HepG2 (cell line): ENCODE measurements around the gene EIF2S2. TPM values are rescaled to one million over a fixed set of nuclear protein-coding genes. Genes with fewer than 3 reads are reported as not detected.

Experiments used
- ATAC-seq: fragments of 200-7000 bp; cut with Tn5 transposase; 3 replicates; pipeline ENCODE4 v1.9.1; 2020; ENCODE audit warnings: mild to moderate bottlenecking, moderate library complexity
- BruUV-seq: library from RNA; stranded (reverse); fragments of 400-500 nt; replicated peaks from 2 replicates; lab custom pipeline; 2021; lab: Mats Ljungman, UMichigan
- CTCF ChIA-PET: fragments of 300-600 bp; formaldehyde crosslinking; extraction: SDS; loops from one replicate; lab custom pipeline; 2021; ENCODE audit warnings: low total read pairs, inconsistent platforms, low intra/inter-chr PET ratio; lab: Yijun Ruan, JAX
- POLR2A ChIA-PET: fragments of 350-600 bp; sonication (Branson Sonifier 250); formaldehyde crosslinking; loops from one replicate; lab custom pipeline; 2020; ENCODE audit warnings: antibody characterized with exemption, inconsistent platforms; lab: Yijun Ruan, JAX
- DNase-seq: peaks from one replicate; pipeline ENCODE4 v3.0.0-alpha.2; 2015; ENCODE audit warnings: low spot score
- FAIRE-seq: peaks from 3 replicates; lab custom pipeline; 2011; peaks lifted over from hg19 to GRCh38; lab: Jason Lieb, UNC
- H2AFZ ChIP-seq: one replicate; pipeline ENCODE4 v1.6.1; 2011; ENCODE audit warnings: low read length, inconsistent platforms
- H3K27ac ChIP-seq: fragments of 300-600 bp; 3 replicates; pipeline ENCODE4 v1.8.0; 2011; ENCODE audit warnings: mixed run types, mild to moderate bottlenecking, mixed read lengths, low read length, inconsistent platforms; ENCODE audit not compliant: insufficient read depth; ENCODE audit errors: extremely low read length
- H3K27me3 ChIP-seq, 2 experiments: fragments of 200-600 bp in 1 of 2; 2 replicates in 1 of 2; 3 replicates in 1 of 2; pipeline versions ENCODE4 v1.6.0 to v1.8.0; 2011; ENCODE audit warnings: low read length in 2 of 2, mild to moderate bottlenecking in 2 of 2, moderate library complexity in 2 of 2, inconsistent platforms in 1 of 2; ENCODE audit not compliant: insufficient read depth in 2 of 2, control insufficient read depth in 1 of 2
- H3K36me3 ChIP-seq, 2 experiments: fragments of 200-600 bp in 1 of 2; replicated peaks in 1 of 2; 2 replicates in 1 of 2; 3 replicates in 1 of 2; pipeline versions ENCODE4 v1.5.1 to v1.8.0; 2011; ENCODE audit warnings: low read length in 2 of 2, inconsistent platforms in 1 of 2; ENCODE audit not compliant: insufficient read depth in 2 of 2, control insufficient read depth in 1 of 2
- H3K4me1 ChIP-seq: 2 replicates; pipeline ENCODE4 v1.5.1; 2012; ENCODE audit warnings: low read length, inconsistent platforms; ENCODE audit not compliant: insufficient read depth
- H3K4me2 ChIP-seq: 2 replicates; pipeline ENCODE4 v1.6.0; 2011; ENCODE audit warnings: low read depth, low read length, inconsistent platforms
- H3K4me3 ChIP-seq, 3 experiments: fragments of 200-600 bp in 1 of 3; sonication (generic), shearing (Covaris generic) in 1 of 3; replicated peaks in 1 of 3; 2 replicates each; pipeline ENCODE4 v1.5.1; 2011 to 2016; ENCODE audit warnings: low read length in 3 of 3, inconsistent platforms in 2 of 3, low read depth in 2 of 3, mild to moderate bottlenecking in 2 of 3, control low read depth in 1 of 3, mixed read lengths in 1 of 3; ENCODE audit not compliant: insufficient read depth in 1 of 3
- H3K79me2 ChIP-seq: one replicate; pipeline ENCODE4 v1.6.1; 2011; ENCODE audit warnings: low read length, inconsistent platforms; ENCODE audit not compliant: insufficient read depth
- H3K9ac ChIP-seq: 2 replicates; pipeline ENCODE4 v1.6.0; 2011; ENCODE audit warnings: mild to moderate bottlenecking, low read depth, low read length, inconsistent platforms; ENCODE audit not compliant: insufficient read depth
- H3K9me3 ChIP-seq: 2 replicates; pipeline ENCODE4 v1.5.1; 2012; ENCODE audit warnings: mild to moderate bottlenecking, low read length
- H4K20me1 ChIP-seq: 2 replicates; pipeline ENCODE4 v1.6.0; 2011; ENCODE audit warnings: inconsistent platforms, mild to moderate bottlenecking, low read length, moderate library complexity; ENCODE audit not compliant: insufficient read depth
- ARNT2 ChIP-seq: sonication (generic); formaldehyde crosslinking; IDR thresholded peaks from 2 replicates; pipeline ENCODE4 v1.8.0; 2022; ENCODE audit warnings: mild to moderate bottlenecking, low read depth, missing genetic modification reagents, moderate library complexity
- BRD4 ChIP-seq: sonication (generic); formaldehyde crosslinking; IDR thresholded peaks from 2 replicates; pipeline ENCODE4 v1.4.0; 2020; ENCODE audit warnings: missing genetic modification reagents
- NCOR1 ChIP-seq: fragments of 200-600 bp; sonication (generic); IDR thresholded peaks from 2 replicates; pipeline ENCODE4 v1.7.0; 2017; ENCODE audit warnings: antibody characterized with exemption, low read length, borderline replicate concordance
- POLR2AphosphoS5 ChIP-seq: IDR thresholded peaks from 2 replicates; pipeline ENCODE4 v1.6.1; 2012; ENCODE audit warnings: low read depth, low read length
- RBM22 ChIP-seq: fragments of 200-400 bp; formaldehyde crosslinking; optimal IDR thresholded peaks from 2 replicates; pipeline ENCODE3; 2017; ENCODE audit warnings: mild to moderate bottlenecking, low read length, moderate library complexity
- TCF12 ChIP-seq, 2 experiments: fragments of 450-650 bp in 1 of 2; sonication (generic) in 1 of 2; formaldehyde crosslinking in 1 of 2; IDR thresholded peaks; 2 replicates each; pipeline versions ENCODE4 v1.6.1 to v1.8.0; 2017 to 2022; ENCODE audit warnings: antibody characterized with exemption in 1 of 2, mild to moderate bottlenecking in 1 of 2, missing genetic modification reagents in 1 of 2, moderate library complexity in 1 of 2
- XBP1 ChIP-seq: sonication (generic); formaldehyde crosslinking; IDR thresholded peaks from 2 replicates; pipeline ENCODE4 v1.5.0; 2020; ENCODE audit warnings: missing genetic modification reagents
- XRCC5 ChIP-seq: fragments of 200-400 bp; formaldehyde crosslinking; optimal IDR thresholded peaks from 2 replicates; pipeline ENCODE3; 2017; ENCODE audit warnings: mild to moderate bottlenecking, low read length
- ZBTB21 ChIP-seq: sonication (generic); formaldehyde crosslinking; IDR thresholded peaks from 2 replicates; pipeline ENCODE4 v1.4.0; 2020; ENCODE audit warnings: missing genetic modification reagents
- ZFP90 ChIP-seq: sonication (generic); formaldehyde crosslinking; IDR thresholded peaks from 2 replicates; pipeline ENCODE4 v1.8.0; 2022; ENCODE audit warnings: missing genetic modification reagents, mild to moderate bottlenecking, inconsistent platforms, borderline replicate concordance
- ZNF615 ChIP-seq: sonication (generic); formaldehyde crosslinking; IDR thresholded peaks from 2 replicates; pipeline ENCODE4 v1.5.0; 2020; ENCODE audit warnings: mild to moderate bottlenecking, missing genetic modification reagents, borderline replicate concordance
- ZNF720 ChIP-seq: sonication (generic); formaldehyde crosslinking; IDR thresholded peaks from 2 replicates; pipeline ENCODE4 v1.4.0; 2020; ENCODE audit warnings: missing genetic modification reagents
- ZNF772 ChIP-seq: sonication (generic); formaldehyde crosslinking; IDR thresholded peaks from 2 replicates; pipeline ENCODE4 v1.5.0; 2020; ENCODE audit warnings: mild to moderate bottlenecking, missing genetic modification reagents
- WGBS: methylation state at CpG from one replicate; pipeline ENCODE4 v1.1.6; 2017; ENCODE audit warnings: low lambda C conversion rate; 5-methylcytosine and 5-hydroxymethylcytosine counted together
- in situ Hi-C: cut with HindIII; loops from 2 replicates; pipeline ENCODE4 v1.10.0; 2017; ENCODE audit warnings: low pct_unique_long_range_greater_than_20kb; ENCODE audit not compliant: extremely low pct_ligation_motif_present
- intact Hi-C: fragments of 100-400 bp; cut with micrococcal nuclease; formaldehyde crosslinking; loops from one replicate; pipeline ENCODE4 v1.10.0; 2022; ENCODE audit not compliant: unreplicated experiment
- polyA plus RNA-seq, 8 experiments: library from polyadenylated mRNA; depleted of rRNA in 3 of 8; stranded (reverse) in 7 of 8; unstranded in 1 of 8; fragments of >200 nt; fragmentation: Illumina TruSeq in 4 of 8; extraction: Trizol in 4 of 8; gene quantifications; 2 replicates each; pipeline versions ENCODE4 v1.2.1 to v1.2.3, GENCODE V29; 2011 to 2016; ENCODE audit warnings: low read depth in 4 of 8, missing spikeins in 1 of 8, mixed read lengths in 1 of 8; ENCODE audit not compliant: insufficient read depth in 1 of 8
- total RNA-seq, 5 experiments: library from RNA; depleted of rRNA; stranded (reverse); fragments of >200 nt; fragmentation: Illumina TruSeq; extraction: Trizol; gene quantifications; 2 replicates each; pipeline ENCODE4 v1.2.3, GENCODE V29; 2016; ENCODE audit warnings: low read depth in 1 of 5
- TF ChIP-seq, protein P1 (sequence below): sonication (generic); formaldehyde crosslinking; conservative IDR thresholded peaks from 2 replicates; pipeline ENCODE4 v1.4.0; 2020; ENCODE audit warnings: missing genetic modification reagents
- TF ChIP-seq, protein P2 (sequence below): sonication (generic); formaldehyde crosslinking; IDR thresholded peaks from 2 replicates; pipeline ENCODE4 v1.8.1; 2023; ENCODE audit warnings: missing genetic modification reagents, mild to moderate bottlenecking, borderline replicate concordance
- TF ChIP-seq, protein P3 (sequence below): conservative IDR thresholded peaks from 2 replicates; pipeline ENCODE4 v1.6.1; 2018; ENCODE audit warnings: missing genetic modification reagents
- TF ChIP-seq, protein P4 (sequence below): sonication (generic); formaldehyde crosslinking; IDR thresholded peaks from 2 replicates; pipeline ENCODE4 v1.5.0; 2020; ENCODE audit warnings: mild to moderate bottlenecking, missing genetic modification reagents

EIF2S2 gene
- total and polyA plus RNA-seq, 2 of the 13 experiments (the other 11 are each of a cell fraction or from before 2014, with no cell fraction given): 126 to 213 TPM

DNA sequence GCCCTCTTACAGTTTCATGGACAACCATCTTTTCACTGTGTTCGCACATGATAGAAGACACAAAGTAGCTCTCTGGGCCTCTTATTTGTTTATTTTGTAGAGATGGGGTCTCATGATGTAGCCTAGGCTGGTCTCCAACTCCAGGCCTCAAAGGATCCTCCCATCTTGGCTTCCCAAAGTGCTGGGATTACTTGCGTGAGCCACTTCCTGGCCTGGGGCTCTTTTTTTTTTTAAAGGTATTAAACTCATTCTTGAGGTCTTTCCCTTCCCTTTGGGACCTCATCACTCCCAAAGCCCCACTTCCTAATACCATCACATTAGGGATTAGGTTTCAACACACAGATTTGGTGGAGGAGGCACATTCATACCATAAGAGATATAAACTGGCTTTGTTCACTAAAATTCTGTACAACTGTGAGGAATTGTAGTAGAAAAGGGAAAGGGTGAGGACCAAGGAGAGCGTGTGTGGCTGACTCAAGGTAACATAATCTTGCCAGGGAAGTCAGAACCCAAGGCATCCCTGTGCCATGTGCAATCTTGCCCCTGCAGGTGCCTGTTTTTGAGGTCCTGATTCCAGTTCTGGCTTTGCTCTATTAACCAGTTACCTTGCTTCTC lies 45.5 kb downstream of the EIF2S2 start (continued):
- TF ChIP-seq, protein P1, sequence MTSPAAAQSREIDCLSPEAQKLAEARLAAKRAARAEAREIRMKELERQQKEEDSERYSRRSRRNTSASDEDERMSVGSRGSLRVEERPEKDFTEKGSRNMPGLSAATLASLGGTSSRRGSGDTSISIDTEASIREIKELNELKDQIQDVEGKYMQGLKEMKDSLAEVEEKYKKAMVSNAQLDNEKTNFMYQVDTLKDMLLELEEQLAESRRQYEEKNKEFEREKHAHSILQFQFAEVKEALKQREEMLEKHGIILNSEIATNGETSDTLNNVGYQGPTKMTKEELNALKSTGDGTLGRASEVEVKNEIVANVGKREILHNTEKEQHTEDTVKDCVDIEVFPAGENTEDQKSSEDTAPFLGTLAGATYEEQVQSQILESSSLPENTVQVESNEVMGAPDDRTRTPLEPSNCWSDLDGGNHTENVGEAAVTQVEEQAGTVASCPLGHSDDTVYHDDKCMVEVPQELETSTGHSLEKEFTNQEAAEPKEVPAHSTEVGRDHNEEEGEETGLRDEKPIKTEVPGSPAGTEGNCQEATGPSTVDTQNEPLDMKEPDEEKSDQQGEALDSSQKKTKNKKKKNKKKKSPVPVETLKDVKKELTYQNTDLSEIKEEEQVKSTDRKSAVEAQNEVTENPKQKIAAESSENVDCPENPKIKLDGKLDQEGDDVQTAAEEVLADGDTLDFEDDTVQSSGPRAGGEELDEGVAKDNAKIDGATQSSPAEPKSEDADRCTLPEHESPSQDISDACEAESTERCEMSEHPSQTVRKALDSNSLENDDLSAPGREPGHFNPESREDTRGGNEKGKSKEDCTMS: no peak
- TF ChIP-seq ARNT2 (CRISPR knock-in tag) (no peak), ZFP90 (CRISPR knock-in tag) (no peak)
- TF ChIP-seq, protein P2, sequence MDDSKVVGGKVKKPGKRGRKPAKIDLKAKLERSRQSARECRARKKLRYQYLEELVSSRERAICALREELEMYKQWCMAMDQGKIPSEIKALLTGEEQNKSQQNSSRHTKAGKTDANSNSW (CRISPR knock-in tag): no peak

DNA sequence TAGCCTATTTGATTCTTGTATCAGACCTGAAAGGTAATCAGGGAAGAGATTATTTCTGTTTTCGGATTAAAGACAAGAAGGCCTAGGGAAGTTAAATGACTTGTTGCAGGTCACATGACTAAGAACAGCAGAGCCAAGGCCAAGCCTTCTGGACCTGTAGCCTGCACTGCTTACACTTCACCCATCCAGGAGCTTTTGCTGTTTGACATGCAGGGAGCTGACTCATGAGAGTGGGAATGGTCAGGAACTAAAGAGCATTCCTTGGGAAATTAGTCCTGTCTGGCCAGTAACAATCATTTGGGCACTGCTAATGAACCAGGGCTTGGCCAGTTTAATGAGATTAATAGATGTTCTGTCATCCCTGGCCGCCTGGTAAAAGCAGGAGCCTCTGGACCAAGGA lies 46.8 kb downstream of the EIF2S2 start:
- Histone ChIP-seq H3K9me3 (no peaks in the 10 kb centered on the region), H3K27me3 (no peaks in the 10 kb centered on the region), H3K4me1 (no peaks in the 10 kb centered on the region), H4K20me1 (peaks cover 48% of the 10 kb centered on the region), H3K4me3 (no peak overlapping the region), H3K9ac (no peak overlapping the region), H3K79me2 (peaks cover 55% of the 10 kb centered on the region), H3K27ac (no peak overlapping the region), H2AFZ (no peak overlapping the region), H3K36me3 (peaks cover 23 to 64% of the 10 kb centered on the region in 2 experiments), H3K4me2 (no peak overlapping the region)
- ChIA-PET CTCF (no interaction called here), POLR2A (interaction anchor here (1.4 kb wide), 1 partner anchor 72 kb away, joined by 6 read pairs; the partner anchor contains the start of gene RALY)
- ATAC-seq: no peak
- intact Hi-C loops (no loop called here), in situ Hi-C loops (loop anchor here (5.0 kb wide), 1 partner anchor 133 kb away; no protein-coding TSS in a partner anchor)
- no TSS peak for BruUV-seq
- FAIRE-seq: no peak
- no peak for DNase-seq
- 96% methylated on average over 2 of the region's 2 CpGs for WGBS
- TF ChIP-seq ZNF720 (CRISPR knock-in tag): no peak
- TF ChIP-seq XBP1 (CRISPR knock-in tag): no peak
- no peak for TF ChIP-seq ZNF772 (CRISPR knock-in tag)
- TF ChIP-seq, protein P3, sequence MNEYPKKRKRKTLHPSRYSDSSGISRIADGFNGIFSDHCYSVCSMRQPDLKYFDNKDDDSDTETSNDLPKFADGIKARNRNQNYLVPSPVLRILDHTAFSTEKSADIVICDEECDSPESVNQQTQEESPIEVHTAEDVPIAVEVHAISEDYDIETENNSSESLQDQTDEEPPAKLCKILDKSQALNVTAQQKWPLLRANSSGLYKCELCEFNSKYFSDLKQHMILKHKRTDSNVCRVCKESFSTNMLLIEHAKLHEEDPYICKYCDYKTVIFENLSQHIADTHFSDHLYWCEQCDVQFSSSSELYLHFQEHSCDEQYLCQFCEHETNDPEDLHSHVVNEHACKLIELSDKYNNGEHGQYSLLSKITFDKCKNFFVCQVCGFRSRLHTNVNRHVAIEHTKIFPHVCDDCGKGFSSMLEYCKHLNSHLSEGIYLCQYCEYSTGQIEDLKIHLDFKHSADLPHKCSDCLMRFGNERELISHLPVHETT (CRISPR knock-in tag): no peak
- no peak for TF ChIP-seq NCOR1
- TF ChIP-seq POLR2AphosphoS5: no peak
- 0 out of 2 replicates have a peak, but pooled peaks have one; percentile 29 for TF ChIP-seq TCF12 (IDR thresholded peaks at IDR 0.05)
- TF ChIP-seq TCF12 (CRISPR knock-in tag; IDR thresholded peaks at IDR 0.05): no peak
- TF ChIP-seq ZNF615: peak; percentile 21; the same call in 1 of the 2 replicates
- TF ChIP-seq BRD4 (CRISPR knock-in tag): no peak
- TF ChIP-seq, protein P4, sequence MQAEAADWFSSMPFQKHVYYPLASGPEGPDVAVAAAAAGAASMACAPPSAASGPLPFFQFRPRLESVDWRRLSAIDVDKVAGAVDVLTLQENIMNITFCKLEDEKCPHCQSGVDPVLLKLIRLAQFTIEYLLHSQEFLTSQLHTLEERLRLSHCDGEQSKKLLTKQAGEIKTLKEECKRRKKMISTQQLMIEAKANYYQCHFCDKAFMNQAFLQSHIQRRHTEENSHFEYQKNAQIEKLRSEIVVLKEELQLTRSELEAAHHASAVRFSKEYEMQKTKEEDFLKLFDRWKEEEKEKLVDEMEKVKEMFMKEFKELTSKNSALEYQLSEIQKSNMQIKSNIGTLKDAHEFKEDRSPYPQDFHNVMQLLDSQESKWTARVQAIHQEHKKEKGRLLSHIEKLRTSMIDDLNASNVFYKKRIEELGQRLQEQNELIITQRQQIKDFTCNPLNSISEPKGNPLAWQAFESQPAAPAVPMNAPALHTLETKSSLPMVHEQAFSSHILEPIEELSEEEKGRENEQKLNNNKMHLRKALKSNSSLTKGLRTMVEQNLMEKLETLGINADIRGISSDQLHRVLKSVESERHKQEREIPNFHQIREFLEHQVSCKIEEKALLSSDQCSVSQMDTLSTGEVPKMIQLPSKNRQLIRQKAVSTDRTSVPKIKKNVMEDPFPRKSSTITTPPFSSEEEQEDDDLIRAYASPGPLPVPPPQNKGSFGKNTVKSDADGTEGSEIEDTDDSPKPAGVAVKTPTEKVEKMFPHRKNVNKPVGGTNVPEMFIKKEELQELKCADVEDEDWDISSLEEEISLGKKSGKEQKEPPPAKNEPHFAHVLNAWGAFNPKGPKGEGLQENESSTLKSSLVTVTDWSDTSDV (CRISPR knock-in tag): no peak
- TF ChIP-seq XRCC5: no peak
- TF ChIP-seq ZBTB21: no peak
- peak; percentile 86 for TF ChIP-seq RBM22
